ENCODE results near the gene CAMK2A.

DNA sequence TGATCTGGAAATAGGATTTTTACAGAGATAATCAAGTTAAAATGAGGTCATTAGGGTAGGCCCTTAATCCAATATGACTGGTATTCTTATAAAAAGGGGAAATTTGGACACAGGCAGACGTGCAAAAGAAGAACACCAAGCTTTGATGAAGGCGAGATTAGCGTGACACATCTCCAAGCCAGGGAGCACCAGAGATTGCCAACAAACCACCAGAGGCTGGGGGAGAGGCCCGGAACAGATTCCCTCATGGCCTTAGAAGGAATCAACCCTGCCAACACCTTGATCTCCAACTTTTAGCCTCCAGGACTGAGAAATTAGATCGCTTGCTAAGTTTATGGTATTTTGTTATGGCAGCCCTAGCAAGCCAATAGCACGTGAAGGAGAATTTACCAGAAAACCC is 23.9 kb upstream of the CAMK2A start:
- no peak for TF ChIP-seq REST (IDR thresholded peaks at IDR 0.05; ENCODE audit: insufficient read depth in 1 of 2, low read depth in 2 of 2, low read length in 2 of 2)
- no peak for TF ChIP-seq TAF1 (IDR thresholded peaks at IDR 0.05; ENCODE audit: borderline replicate concordance, insufficient read depth, low read length)
- no peak for TF ChIP-seq POLR2AphosphoS5 (IDR thresholded peaks at IDR 0.05; ENCODE audit: low read depth, low read length)

Measured in PFSK-1 (cell line).